ENCODE results near the gene TRAPPC2.

DNA sequence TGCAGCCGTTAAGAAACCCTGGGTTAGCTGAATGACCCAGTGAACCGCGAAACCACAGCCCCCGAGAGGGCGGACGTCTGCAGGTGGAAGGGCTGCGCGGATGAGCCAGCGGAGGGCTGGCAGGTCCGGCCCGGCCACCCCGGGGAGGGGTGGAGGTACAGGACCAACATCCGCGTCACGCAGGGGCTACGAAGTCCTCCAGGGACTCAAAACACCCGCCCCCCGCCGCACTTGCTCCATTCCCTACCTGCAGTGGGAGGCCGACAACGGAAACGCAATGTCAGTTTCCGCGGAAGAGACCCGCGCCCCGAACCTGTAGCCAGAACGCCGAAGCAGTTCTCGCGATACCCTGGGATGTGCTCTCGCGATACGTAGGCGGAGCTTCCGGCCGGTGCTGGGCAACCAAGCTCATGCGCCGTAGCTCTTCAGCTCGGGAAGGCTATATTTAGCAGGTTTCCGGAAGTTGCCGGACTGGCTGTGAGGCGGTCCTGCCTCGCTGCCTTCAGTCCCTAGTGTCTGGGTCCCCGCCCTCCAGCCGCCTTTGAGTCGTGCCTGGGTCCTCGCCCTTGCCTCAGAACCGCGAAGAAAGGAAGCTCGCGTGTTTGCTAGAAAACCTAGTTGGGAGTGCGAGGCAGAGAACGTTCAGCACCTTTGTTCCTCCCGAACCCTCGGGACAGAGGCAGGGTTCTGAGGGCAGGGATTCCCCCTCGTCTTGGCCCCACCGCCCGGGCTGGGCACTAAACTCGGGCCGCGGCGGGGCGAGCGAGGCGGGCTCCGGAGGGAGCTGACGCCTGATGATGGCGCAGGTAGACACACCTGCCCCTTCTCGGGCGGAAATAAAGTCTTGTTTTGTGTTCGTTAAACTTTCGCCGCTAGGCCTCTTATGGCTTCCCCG, at the start of gene TRAPPC2, which contains the start of gene OFD1:
- TF ChIP-seq, protein P1, sequence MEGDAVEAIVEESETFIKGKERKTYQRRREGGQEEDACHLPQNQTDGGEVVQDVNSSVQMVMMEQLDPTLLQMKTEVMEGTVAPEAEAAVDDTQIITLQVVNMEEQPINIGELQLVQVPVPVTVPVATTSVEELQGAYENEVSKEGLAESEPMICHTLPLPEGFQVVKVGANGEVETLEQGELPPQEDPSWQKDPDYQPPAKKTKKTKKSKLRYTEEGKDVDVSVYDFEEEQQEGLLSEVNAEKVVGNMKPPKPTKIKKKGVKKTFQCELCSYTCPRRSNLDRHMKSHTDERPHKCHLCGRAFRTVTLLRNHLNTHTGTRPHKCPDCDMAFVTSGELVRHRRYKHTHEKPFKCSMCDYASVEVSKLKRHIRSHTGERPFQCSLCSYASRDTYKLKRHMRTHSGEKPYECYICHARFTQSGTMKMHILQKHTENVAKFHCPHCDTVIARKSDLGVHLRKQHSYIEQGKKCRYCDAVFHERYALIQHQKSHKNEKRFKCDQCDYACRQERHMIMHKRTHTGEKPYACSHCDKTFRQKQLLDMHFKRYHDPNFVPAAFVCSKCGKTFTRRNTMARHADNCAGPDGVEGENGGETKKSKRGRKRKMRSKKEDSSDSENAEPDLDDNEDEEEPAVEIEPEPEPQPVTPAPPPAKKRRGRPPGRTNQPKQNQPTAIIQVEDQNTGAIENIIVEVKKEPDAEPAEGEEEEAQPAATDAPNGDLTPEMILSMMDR (IDR thresholded peaks at IDR 0.05; ENCODE audit: low read length): no peak
- TF ChIP-seq EZH2 (optimal IDR thresholded peaks at IDR 0.05; ENCODE audit: low read depth, low read length): no peak
